IMR-90 (cell line): ENCODE data around the gene RASSF10.

Experiments used
- BHLHE40 ChIP-seq: fragments of 150-350 bp; IDR thresholded peaks from 2 replicates; pipeline ENCODE4 v1.6.1; 2016; ENCODE audit warnings: mild to moderate bottlenecking, low read depth, low read length
- CEBPB ChIP-seq: IDR thresholded peaks from 2 replicates; pipeline ENCODE4 v1.6.1; 2012; ENCODE audit warnings: low read depth, low read length, improper control_type of control experiment
- FOS ChIP-seq: fragments of 150-350 bp; IDR thresholded peaks from 2 replicates; pipeline ENCODE4 v1.6.1; 2016; ENCODE audit warnings: low read depth, low read length
- MAFK ChIP-seq: IDR thresholded peaks from 2 replicates; pipeline ENCODE4 v1.6.1; 2012; ENCODE audit warnings: low read depth, low read length, improper control_type of control experiment
- MXI1 ChIP-seq: IDR thresholded peaks from 2 replicates; pipeline ENCODE4 v1.6.1; 2012; ENCODE audit warnings: low read depth, mild to moderate bottlenecking, low read length, moderate library complexity, borderline replicate concordance
- POLR2A ChIP-seq: IDR thresholded peaks from 2 replicates; pipeline ENCODE4 v1.6.1; 2012; ENCODE audit warnings: mild to moderate bottlenecking, low read depth, low read length
- RAD21 ChIP-seq: IDR thresholded peaks from 2 replicates; pipeline ENCODE4 v1.6.1; 2012; ENCODE audit warnings: low read length, improper control_type of control experiment
- RCOR1 ChIP-seq: IDR thresholded peaks from 2 replicates; pipeline ENCODE4 v1.6.1; 2012; ENCODE audit warnings: mild to moderate bottlenecking, low read length, improper control_type of control experiment; ENCODE audit not compliant: insufficient replicate concordance
- RFX5 ChIP-seq: IDR thresholded peaks from 2 replicates; pipeline ENCODE4 v1.8.0; 2012; ENCODE audit warnings: low read depth, mild to moderate bottlenecking, low read length, moderate library complexity
- SMC3 ChIP-seq: fragments of 150-350 bp; IDR thresholded peaks from 2 replicates; pipeline ENCODE4 v1.6.1; 2016; ENCODE audit warnings: low read depth, mild to moderate bottlenecking, antibody characterized with exemption, low read length, moderate library complexity
- TF ChIP-seq, protein P1 (sequence below): conservative IDR thresholded peaks from 2 replicates; pipeline ENCODE4 v1.5.1; 2012; ENCODE audit warnings: mild to moderate bottlenecking, low read depth, low read length, improper control_type of control experiment
- TF ChIP-seq, protein P2 (sequence below): fragments of 150-350 bp; IDR thresholded peaks from 2 replicates; pipeline ENCODE4 v1.6.1; 2017; ENCODE audit warnings: mild to moderate bottlenecking, antibody characterized with exemption, low read length, low read depth
- TF ChIP-seq, protein P3 (sequence below): fragments of 150-350 bp; IDR thresholded peaks from 2 replicates; pipeline ENCODE4 v1.6.1; 2016; ENCODE audit warnings: low read depth, mild to moderate bottlenecking, low read length, moderate library complexity, borderline replicate concordance

DNA sequence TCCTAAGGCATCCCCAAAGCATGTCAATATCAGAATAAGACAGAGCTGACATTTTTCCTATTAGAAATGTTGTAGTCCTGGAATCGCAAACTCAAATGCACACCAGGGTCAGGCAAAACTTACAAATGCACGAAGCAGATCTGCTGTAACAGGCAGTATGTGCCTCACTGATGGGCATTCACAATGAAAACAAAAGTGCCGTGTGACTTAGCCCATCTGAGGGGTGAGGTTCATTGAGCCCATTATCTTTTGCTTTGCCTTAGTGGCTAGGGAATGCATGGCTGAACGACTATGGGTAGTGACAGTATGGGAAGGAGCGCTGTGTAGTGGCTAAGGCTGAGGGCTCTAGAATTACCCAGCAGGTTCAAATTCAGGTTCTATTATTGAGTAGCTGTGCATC lies 43.1 kb upstream of the RASSF10 start:
- TF ChIP-seq POLR2A: no peak
- TF ChIP-seq, protein P1, sequence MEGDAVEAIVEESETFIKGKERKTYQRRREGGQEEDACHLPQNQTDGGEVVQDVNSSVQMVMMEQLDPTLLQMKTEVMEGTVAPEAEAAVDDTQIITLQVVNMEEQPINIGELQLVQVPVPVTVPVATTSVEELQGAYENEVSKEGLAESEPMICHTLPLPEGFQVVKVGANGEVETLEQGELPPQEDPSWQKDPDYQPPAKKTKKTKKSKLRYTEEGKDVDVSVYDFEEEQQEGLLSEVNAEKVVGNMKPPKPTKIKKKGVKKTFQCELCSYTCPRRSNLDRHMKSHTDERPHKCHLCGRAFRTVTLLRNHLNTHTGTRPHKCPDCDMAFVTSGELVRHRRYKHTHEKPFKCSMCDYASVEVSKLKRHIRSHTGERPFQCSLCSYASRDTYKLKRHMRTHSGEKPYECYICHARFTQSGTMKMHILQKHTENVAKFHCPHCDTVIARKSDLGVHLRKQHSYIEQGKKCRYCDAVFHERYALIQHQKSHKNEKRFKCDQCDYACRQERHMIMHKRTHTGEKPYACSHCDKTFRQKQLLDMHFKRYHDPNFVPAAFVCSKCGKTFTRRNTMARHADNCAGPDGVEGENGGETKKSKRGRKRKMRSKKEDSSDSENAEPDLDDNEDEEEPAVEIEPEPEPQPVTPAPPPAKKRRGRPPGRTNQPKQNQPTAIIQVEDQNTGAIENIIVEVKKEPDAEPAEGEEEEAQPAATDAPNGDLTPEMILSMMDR: no peak
- TF ChIP-seq RFX5: no peak
- TF ChIP-seq RAD21: no peak
- TF ChIP-seq, protein P2, sequence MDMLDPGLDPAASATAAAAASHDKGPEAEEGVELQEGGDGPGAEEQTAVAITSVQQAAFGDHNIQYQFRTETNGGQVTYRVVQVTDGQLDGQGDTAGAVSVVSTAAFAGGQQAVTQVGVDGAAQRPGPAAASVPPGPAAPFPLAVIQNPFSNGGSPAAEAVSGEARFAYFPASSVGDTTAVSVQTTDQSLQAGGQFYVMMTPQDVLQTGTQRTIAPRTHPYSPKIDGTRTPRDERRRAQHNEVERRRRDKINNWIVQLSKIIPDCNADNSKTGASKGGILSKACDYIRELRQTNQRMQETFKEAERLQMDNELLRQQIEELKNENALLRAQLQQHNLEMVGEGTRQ: no peak
- TF ChIP-seq, protein P3, sequence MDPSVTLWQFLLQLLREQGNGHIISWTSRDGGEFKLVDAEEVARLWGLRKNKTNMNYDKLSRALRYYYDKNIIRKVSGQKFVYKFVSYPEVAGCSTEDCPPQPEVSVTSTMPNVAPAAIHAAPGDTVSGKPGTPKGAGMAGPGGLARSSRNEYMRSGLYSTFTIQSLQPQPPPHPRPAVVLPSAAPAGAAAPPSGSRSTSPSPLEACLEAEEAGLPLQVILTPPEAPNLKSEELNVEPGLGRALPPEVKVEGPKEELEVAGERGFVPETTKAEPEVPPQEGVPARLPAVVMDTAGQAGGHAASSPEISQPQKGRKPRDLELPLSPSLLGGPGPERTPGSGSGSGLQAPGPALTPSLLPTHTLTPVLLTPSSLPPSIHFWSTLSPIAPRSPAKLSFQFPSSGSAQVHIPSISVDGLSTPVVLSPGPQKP: no peak
- TF ChIP-seq MAFK: no peak
- TF ChIP-seq FOS: no peak
- TF ChIP-seq MXI1: no peak
- TF ChIP-seq RCOR1: no peak
- TF ChIP-seq CEBPB: no peak
- no peak for TF ChIP-seq BHLHE40
- no peak for TF ChIP-seq SMC3
